Measurements from ENCODE around the gene MIS18A.

The MIS18A gene

GRCh38 chr21:32320059-32320458 is 41.2 kb upstream of the MIS18A start:
- no peak for DNase-seq (ENCODE audit: insufficient read length, low spot score)
- no peak for TF ChIP-seq CTCF (IDR thresholded peaks at IDR 0.05; ENCODE audit: insufficient read depth, missing control alignments)
- no peak for FAIRE-seq

GRCh38 chr21:32319012-32319411 is 40.2 kb upstream of the MIS18A start:
- no peak for TF ChIP-seq CTCF (IDR thresholded peaks at IDR 0.05; ENCODE audit: insufficient read depth, missing control alignments)
- DNase-seq (ENCODE audit: insufficient read length, low spot score) (no peak), FAIRE-seq (no peak)

- no peak for TF ChIP-seq CTCF (IDR thresholded peaks at IDR 0.05; ENCODE audit: insufficient read depth, missing control alignments)
- FAIRE-seq (no peak), DNase-seq (ENCODE audit: insufficient read length, low spot score) (no peak)
Measured at GRCh38 chr21:32317726-32318125, 38.9 kb upstream of the MIS18A start.

GRCh38 chr21:32316361-32317215 is 37.7 kb upstream of the MIS18A start:
- FAIRE-seq = no peak
- DNase-seq (ENCODE audit: insufficient read length, low spot score) = no peak
- no peak for TF ChIP-seq CTCF (IDR thresholded peaks at IDR 0.05; ENCODE audit: insufficient read depth, missing control alignments)

GRCh38 chr21:32315511-32316281 is 36.8 kb upstream of the MIS18A start:
- DNase-seq (ENCODE audit: insufficient read length, low spot score) (no peak), FAIRE-seq (no peak)
- no peak for TF ChIP-seq CTCF (IDR thresholded peaks at IDR 0.05; ENCODE audit: insufficient read depth, missing control alignments)

- no peak for FAIRE-seq
Measured at GRCh38 chr21:32314806-32315205, 36.0 kb upstream of the MIS18A start.

More at GRCh38 chr21:32314806-32315205, 36.0 kb upstream of the MIS18A start:
- no peak for TF ChIP-seq CTCF (IDR thresholded peaks at IDR 0.05; ENCODE audit: insufficient read depth, missing control alignments)
- DNase-seq (ENCODE audit: insufficient read length, low spot score) = no peak
